Measurements from ENCODE around the gene SOX18. TPM values are rescaled to one million over a fixed set of nuclear protein-coding genes. Genes with fewer than 3 reads are reported as not detected.

The SOX18 gene
- total RNA-seq, 2 donors from 2014 or later = 8.9 to 9.1 TPM

DNA sequence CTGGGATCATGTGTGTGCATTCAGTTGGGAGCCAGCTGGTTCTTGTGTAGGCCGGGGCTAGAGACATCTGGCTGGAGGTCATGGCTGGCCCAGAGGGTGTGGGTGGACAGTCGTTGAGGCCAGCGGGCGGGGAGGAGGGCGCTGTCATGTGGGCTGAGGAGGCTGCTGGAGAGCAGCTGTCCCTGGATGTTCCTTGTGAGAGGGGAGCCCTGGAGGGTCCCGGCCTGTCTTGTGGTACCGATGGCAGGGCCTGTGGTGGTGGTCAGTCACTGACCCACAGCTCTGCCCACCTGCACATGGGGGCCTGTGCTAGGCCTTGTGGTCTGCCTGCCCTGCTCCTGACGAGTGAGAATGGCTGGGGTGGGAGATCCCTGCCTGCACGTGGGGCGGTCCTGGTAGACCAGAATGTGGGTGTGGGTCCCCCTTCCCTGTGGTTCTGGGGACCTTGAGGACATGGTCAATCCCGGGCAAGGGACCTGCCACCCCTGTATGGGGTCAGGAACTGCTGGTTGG lies 15.4 kb downstream of the SOX18 start:
- no peak for DNase-seq
- no peak for ATAC-seq
- intact Hi-C loops (cut with DNase I, micrococcal nuclease) = no loop called here

DNA sequence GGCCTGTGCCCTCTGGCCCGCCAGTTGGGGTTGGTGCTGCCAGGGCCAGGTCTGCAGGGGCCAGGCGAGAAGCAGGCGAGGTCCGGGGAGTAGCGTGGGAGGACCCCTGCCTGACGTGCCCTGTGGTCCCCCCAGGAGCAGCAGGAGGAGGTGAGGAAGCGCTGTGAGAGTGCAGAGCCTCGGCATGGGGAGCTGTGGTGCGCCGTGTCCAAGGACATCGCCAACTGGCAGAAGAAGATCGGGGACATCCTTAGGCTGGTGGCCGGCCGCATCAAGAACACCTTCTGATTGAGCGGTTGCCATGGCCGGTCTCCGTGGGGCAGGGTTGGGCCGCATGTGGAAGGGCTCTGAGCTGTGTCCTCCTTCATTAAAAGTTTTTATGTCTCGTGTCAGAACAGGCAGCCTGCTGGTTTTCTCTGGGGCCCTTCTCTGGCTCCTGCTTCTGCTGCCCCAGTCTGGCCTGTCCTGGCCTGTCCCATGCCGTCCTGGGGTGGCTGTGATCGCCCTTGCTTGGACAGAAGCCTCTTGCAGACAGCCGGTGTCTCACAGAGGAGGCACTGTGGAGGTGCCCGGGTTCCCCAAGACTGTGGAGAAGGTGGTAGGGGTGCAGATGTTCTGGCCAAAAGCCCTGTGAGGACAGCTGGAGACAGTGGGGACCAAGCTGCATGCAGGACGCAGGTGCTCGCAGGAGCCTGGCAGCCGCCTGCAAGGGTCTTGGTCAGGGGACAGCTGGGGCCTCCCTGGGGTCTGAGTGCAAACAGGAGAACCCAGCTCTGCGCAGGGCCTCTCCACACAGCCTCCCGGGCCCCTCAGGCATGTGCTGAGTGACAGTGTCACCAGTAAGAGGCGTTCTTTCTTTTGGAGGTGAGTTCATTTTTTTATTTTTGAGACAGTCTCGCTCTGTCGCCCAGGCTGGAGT lies 16.5 kb downstream of the SOX18 start:
- intact Hi-C loops (cut with DNase I, micrococcal nuclease) = no loop called here
- DNase-seq = no peak
- no peak for ATAC-seq

DNA sequence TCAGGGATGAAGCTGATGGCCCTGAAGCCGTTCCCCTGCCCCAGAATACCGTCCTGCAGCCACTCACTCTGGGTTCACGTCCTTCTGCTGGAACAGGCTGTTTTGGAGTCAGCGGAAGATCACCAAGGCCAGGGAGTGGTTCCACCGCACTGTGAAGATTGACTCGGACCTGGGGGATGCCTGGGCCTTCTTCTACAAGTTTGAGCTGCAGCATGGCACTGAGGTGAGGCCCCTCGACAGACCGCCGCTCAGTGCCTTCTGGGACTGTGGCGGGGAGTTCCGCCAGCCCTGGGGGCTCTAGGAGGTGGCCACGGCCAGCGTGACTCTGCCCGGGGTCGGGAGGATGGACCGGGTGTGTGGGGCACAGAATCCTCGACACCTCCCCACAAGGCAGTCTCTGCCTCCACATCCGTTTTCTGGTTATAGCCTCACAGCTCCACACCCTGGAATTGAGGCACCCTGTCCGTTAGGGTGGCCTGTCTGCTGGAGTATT lies 17.6 kb downstream of the SOX18 start:
- intact Hi-C loops (cut with DNase I, micrococcal nuclease) = no loop called here
- ATAC-seq (no peak), DNase-seq (no peak)

- peak; percentile 94 for ATAC-seq
- intact Hi-C loops (cut with DNase I, micrococcal nuclease) = no loop called here
- peak in 1 of 2 donors; percentile 31 for DNase-seq
These were observed 18.9 kb downstream of the SOX18 start for GRCh38 chr20:64030371-64031134.

DNA sequence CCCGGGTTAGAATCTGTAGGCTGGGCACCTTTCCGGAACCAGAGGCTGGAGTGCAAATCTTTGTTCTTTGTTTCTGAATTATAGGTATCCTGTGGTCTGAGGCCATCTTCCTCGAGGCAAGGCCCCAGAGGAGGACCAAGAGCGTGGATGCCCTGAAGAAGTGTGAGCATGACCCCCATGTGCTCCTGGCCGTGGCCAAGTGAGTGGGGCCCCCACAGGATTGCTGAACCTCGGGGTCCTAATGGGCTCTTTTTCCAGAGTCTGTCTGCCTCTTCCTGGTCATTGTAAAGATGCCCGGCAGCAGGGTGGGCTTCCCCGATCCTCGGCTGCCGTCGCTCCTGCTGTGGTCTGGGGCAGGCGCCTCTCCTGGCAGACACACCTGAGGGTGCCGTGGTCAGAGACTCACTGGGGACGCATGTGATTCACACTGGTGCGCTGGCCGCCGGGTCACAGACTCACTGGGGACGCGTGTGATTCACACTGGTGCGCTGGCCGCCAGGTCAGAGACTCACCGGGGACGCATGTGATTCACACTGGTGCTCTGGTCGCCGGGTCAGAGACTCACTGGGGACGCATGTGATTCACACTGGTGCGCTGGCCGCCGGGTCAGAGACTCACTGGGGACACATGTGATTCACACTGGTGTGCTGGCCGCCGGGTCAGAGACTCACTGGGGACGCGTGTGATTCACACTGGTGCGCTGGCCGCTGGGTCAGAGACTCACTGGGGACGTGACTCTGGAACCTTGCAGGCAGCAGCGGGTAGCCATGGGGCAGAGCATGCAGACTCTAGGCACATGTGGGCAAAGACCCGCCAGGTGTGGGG lies 19.9 kb downstream of the SOX18 start:
- ATAC-seq = no peak
- intact Hi-C loops (cut with DNase I, micrococcal nuclease) = no loop called here
- no peak for DNase-seq

GRCh38 chr20:64027981-64028685 lies 21.3 kb downstream of the SOX18 start:
- ATAC-seq (no peak), DNase-seq (peak in 1 of 2 donors; percentile 71)
- intact Hi-C loops (cut with DNase I, micrococcal nuclease) = no loop called here

GRCh38 chr20:64025826-64026412 lies 23.5 kb downstream of the SOX18 start:
- ATAC-seq = no peak
- intact Hi-C loops (cut with DNase I, micrococcal nuclease) = no loop called here
- DNase-seq = no peak

DNA sequence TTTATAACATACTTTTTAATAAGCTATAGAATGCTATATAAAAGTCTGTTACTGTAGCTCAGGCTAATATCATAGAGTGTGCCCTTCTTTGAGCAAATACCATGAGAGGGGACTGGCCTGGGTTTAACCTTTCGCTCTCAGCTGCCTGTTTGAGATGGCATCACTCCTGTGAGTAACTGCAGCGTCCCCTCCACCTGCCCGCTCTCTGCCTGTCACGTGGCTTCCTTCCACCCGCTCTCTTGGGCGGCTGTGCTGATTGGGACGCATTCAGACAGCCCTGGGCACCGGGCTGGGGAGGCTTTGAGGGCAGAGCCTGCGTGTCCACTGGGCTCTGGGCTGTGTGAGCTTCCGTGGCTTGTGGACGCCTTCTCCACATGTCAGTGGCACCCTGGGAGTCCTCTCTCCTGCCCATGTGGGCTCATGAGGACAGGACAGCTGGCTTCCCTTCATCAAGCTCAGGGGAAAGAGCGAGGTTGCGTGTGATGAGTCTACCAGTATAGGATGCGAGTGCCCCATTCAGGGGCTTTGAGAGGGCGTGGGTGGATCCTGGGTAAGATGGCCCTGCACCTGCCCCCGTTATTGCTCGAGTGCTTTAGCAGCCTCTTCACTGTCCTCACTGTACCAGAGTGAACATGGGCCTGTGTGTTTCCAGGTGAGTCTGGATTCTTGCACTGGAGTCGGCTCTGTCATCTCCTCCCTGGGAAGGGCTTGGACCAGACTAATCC lies 24.2 kb downstream of the SOX18 start:
- DNase-seq (no peak), ATAC-seq (no peak)
- intact Hi-C loops (cut with DNase I, micrococcal nuclease) = no loop called here

GRCh38 chr20:64024141-64024990 lies 25.1 kb downstream of the SOX18 start:
- ATAC-seq = peak; percentile 93
- peak; percentile 46 to 51 for DNase-seq
- intact Hi-C loops (cut with DNase I, micrococcal nuclease) = no loop called here

DNA sequence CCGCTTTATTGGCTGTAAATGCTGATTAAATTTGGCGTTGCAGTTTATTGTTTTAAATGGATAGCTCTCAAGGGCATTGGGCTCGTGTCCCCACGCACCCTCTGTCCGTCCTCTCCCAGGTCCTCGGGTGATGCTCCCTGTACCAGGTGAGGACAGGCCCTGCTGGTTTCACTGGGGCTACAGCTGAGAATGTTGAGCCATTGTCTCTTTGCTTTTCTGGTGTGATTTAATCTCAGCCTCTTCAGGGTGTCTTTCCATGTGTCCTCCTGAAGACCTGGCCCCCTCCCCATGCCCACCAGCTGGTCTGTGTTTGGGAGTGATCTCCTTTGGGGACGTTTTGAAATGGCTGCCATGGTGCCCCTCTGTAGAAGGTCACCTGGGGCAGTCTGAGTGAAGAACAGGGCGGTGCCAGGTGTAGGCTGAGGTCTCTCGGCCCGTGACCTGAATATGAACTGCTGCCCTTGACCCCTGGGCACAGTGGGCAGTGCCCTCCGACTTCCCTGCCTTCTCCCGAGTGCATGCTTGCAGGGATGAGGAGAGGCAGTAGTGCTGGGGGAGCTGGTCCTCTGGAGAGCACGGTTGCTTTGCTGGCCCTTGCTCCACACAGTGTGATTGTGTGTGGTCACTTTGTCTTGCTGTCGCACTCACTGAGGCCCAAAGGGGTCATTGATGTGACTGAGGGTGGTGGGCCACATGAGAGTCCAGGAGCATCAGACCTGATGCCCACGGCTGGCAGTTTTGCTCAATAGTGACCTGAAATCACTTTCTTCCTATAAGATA lies 25.9 kb downstream of the SOX18 start:
- DNase-seq = no peak
- ATAC-seq = peak; percentile 14
- intact Hi-C loops (cut with DNase I, micrococcal nuclease) = no loop called here

DNA sequence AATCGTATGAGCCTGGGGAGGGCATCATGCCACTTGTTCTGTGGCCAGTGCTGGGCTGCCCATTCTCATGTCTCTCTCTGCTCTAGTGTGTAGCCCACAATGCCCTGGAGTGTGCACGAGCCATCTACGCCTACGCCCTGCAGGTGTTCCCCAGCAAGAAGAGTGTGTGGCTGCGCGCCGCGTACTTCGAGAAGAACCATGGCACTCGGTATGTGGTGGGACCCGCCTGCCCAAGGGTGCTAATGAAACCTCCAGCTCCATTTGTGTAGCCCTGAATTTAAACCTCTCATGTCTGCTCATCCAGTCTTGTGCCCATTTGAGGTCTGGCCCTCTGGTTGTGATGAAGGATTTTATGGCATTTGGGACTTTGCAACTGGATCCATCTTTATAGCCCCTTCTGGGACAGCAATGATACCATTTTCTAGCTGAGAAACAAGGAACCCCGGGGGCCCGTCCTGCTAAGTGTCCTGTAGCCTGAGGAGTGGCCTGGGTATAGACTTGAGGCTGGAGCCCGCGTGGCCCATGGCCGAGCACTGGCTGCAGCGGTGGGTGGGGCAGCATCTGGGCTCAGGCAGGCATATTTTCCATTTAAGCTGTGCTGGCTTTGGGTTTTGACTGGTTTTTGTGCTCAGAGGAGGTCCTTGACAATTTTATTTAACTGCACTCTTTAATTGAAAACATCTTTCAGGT lies 26.6 kb downstream of the SOX18 start:
- no peak for DNase-seq
- intact Hi-C loops (cut with DNase I, micrococcal nuclease) = no loop called here
- no peak for ATAC-seq

DNA sequence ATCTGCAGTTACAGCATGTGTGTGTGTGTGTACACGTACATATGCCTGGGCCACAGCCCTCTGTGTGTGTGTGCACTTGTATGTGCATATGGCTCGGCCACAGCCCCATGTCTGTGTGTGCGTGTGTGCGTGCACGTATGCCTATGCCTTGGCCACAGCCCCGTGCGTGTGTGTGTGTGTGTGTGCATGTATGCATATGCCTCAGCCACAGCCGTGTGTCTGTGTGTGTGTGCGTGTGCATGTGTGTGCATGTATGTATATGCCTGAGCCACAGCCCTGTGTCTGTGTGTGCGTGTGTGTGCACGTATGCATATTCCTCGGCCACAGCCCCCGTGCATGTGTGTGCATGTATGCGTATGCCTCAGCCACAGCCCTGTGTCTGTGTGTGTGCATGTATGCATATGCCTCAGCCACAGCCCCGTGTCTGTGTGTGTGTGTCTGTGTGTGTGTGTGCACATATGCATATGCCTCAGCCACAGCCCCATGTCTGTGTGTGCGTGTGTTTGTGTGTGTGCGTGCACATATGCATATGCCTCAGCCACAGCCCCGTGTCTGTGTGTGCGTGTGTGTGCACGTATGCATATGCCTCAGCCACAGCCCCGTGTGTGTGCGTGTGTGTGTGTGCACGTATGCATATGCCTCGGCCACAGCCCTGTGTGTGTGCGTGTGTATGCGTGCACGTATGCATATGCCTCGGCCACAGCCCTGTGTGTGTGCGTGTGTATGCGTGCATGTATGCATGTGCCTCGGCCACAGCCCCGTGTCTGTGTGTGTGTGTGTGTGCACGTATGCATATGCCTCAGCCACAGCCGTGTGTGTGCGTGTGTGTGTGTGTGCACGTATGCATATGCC lies 28.1 kb downstream of the SOX18 start:
- ATAC-seq (no peak), DNase-seq (no peak)
- intact Hi-C loops (cut with DNase I, micrococcal nuclease) = no loop called here

GRCh38 chr20:64015635-64016034 lies 33.8 kb downstream of the SOX18 start:
- ATAC-seq (no peak), DNase-seq (no peak)
- intact Hi-C loops (cut with DNase I, micrococcal nuclease) = no loop called here

Measured in left colon (tissue), 2 donors.